ENCODE results near the gene SLC35F1.

Gene SLC35F1

GRCh38 chr6:118141211-118141610, 234.1 kb downstream of the SLC35F1 start:
- no peak overlapping the region for H3K4me3 ChIP-seq (ENCODE audit: low read depth, low read length)
- DNase-seq (ENCODE audit: low read depth) = no peak
- TF ChIP-seq, protein P1, sequence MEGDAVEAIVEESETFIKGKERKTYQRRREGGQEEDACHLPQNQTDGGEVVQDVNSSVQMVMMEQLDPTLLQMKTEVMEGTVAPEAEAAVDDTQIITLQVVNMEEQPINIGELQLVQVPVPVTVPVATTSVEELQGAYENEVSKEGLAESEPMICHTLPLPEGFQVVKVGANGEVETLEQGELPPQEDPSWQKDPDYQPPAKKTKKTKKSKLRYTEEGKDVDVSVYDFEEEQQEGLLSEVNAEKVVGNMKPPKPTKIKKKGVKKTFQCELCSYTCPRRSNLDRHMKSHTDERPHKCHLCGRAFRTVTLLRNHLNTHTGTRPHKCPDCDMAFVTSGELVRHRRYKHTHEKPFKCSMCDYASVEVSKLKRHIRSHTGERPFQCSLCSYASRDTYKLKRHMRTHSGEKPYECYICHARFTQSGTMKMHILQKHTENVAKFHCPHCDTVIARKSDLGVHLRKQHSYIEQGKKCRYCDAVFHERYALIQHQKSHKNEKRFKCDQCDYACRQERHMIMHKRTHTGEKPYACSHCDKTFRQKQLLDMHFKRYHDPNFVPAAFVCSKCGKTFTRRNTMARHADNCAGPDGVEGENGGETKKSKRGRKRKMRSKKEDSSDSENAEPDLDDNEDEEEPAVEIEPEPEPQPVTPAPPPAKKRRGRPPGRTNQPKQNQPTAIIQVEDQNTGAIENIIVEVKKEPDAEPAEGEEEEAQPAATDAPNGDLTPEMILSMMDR (IDR thresholded peaks at IDR 0.05; ENCODE audit: low read depth, low read length, missing control alignments) = no peak

GRCh38 chr6:118146584-118146983, 239.5 kb downstream of the SLC35F1 start:
- TF ChIP-seq, protein P1 (IDR thresholded peaks at IDR 0.05; ENCODE audit: low read depth, low read length, missing control alignments) = no peak
- H3K4me3 ChIP-seq (ENCODE audit: low read depth, low read length) = no peak overlapping the region
- DNase-seq (ENCODE audit: low read depth) = no peak

DNA sequence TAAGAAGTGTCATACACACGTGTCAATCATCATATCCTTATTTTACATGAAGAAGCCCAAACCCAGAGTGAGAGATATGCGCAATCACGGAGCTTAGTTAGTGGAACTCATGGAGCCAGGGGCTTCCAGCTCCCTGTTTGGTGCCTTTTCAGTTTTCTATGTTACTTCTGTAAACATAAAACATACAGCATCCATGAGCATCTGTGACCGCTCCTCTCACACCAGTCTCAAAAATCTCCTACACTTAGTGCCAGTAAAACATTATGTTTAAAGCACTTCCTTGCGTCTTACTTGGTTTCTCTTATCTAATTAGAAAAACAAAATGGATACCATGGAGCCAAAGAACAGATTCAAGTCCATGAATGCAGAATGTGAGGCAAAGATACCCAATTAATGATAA, 240.4 kb downstream of the SLC35F1 start:
- TF ChIP-seq, protein P1 (IDR thresholded peaks at IDR 0.05; ENCODE audit: low read depth, low read length, missing control alignments) = no peak
- H3K4me3 ChIP-seq (ENCODE audit: low read depth, low read length) = no peak overlapping the region
- no peak for DNase-seq (ENCODE audit: low read depth)

GRCh38 chr6:118148561-118148960, 241.5 kb downstream of the SLC35F1 start:
- no peak for DNase-seq (ENCODE audit: low read depth)
- TF ChIP-seq, protein P1 (IDR thresholded peaks at IDR 0.05; ENCODE audit: low read depth, low read length, missing control alignments) = no peak
- no peak overlapping the region for H3K4me3 ChIP-seq (ENCODE audit: low read depth, low read length)

GRCh38 chr6:118152524-118152923, 245.5 kb downstream of the SLC35F1 start:
- TF ChIP-seq, protein P1 (IDR thresholded peaks at IDR 0.05; ENCODE audit: low read depth, low read length, missing control alignments) = no peak
- DNase-seq (ENCODE audit: low read depth) = no peak
- H3K4me3 ChIP-seq (ENCODE audit: low read depth, low read length) = no peak overlapping the region

DNA sequence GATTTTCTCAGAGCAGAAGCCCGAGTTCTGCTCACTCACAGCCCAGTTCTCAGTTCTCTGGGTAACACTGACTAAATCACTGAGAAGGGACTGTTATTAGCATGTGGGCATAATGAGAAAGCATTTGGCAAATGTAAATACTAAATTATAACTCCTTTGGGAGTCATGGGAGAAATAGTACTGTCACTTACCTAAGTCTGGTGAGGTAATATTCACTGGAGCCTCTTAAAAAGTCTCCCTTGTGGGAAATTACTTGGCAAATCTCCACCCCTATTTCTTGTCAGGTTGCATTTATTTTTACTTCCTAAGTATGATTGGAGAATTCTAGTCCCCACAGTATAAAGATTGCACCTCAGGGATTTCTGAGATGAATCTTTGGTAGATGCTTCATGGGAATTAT, 254.3 kb downstream of the SLC35F1 start:
- no peak for DNase-seq (ENCODE audit: low read depth)
- TF ChIP-seq, protein P1 (IDR thresholded peaks at IDR 0.05; ENCODE audit: low read depth, low read length, missing control alignments) = no peak
- no peak overlapping the region for H3K4me3 ChIP-seq (ENCODE audit: low read depth, low read length)

DNA sequence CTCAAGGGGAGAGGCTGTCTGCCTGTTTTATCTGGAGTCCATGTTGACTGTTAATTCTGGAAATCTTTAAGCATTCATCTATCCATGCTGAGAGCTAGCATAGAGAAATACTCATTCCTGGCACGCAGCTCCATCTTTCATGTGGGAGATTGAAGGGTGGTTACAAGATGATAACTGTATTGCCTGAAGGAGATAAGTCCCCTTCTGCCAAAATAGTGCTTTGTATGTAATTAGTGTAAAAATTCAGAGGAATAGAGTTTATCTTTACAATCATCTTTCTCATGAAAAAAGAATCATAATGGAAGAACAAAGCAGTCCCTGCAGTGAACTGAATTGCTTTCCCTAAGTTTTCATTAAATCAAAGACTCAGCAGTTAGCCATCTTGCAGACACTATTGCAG, 256.5 kb downstream of the SLC35F1 start:
- TF ChIP-seq, protein P1 (IDR thresholded peaks at IDR 0.05; ENCODE audit: low read depth, low read length, missing control alignments) = no peak
- DNase-seq (ENCODE audit: low read depth) = no peak

More for the DNA sequence above, 256.5 kb downstream of the SLC35F1 start:
- H3K4me3 ChIP-seq (ENCODE audit: low read depth, low read length) = no peak overlapping the region
